ENCODE measurements around the gene IDE. TPM values are rescaled to one million over a fixed set of nuclear protein-coding genes. Genes with fewer than 3 reads are reported as not detected.
"Not testable (repeated sequence)": the region's sequence is repeated elsewhere in the genome, so short reads cannot be mapped to it uniquely, and the experiment has no call there.

IDE gene
- total and polyA plus RNA-seq, 4 experiments from 2014 or later, result 19.5 to 40.2 (median 29.2) TPM

- POLR2A ChIA-PET (ENCODE audit: partially characterized antibody), result no interaction called here
- H3K36me3 Mint-ChIP-seq, result peaks cover 43 to 59% of the 10 kb centered on the region in 2 donors
- no peaks in the 10 kb centered on the region for H3K27me3 Mint-ChIP-seq
- Histone ChIP-seq H3K27me3 (ENCODE audit: insufficient read depth, low read length) (no peaks in the 10 kb centered on the region), H3K4me3 (ENCODE audit: low read length in 2 of 2) (no peak overlapping the region), H3K4me1 (ENCODE audit: insufficient read depth, low read length) (no peaks in the 10 kb centered on the region), H3K9me3 (ENCODE audit: control insufficient read depth in 1 of 2, low read length in 2 of 2) (no peaks in the 10 kb centered on the region), H3K27ac (ENCODE audit: low read depth, low read length) (no peak overlapping the region), H3K36me3 (ENCODE audit: insufficient read depth, low read length) (peaks cover 21% of the 10 kb centered on the region)
- no peak overlapping the region for H3K4me3 Mint-ChIP-seq
- no peak for DNase-seq
- intact Hi-C loops (cut with micrococcal nuclease), result no loop called here
- CTCF ChIA-PET (ENCODE audit: partially characterized antibody), result interaction anchor here (1.1 to 1.7 kb wide), 3 partner anchors 12 to 95 kb away, joined by 3 to 5 read pairs (median 4); partner anchors contain the start of gene IDE
- no peak overlapping the region for H3K27ac Mint-ChIP-seq
- H3K9me3 Mint-ChIP-seq, result no peaks in the 10 kb centered on the region
- H3K4me1 Mint-ChIP-seq, result no peaks in the 10 kb centered on the region
Observed at GRCh38 chr10:92479547-92479946, 94.3 kb downstream of the IDE start.

GRCh38 chr10:92478536-92478935, 95.4 kb downstream of the IDE start:
- ChIA-PET CTCF (ENCODE audit: partially characterized antibody) (interaction anchor here (1.1 kb wide), 1 partner anchor 16 kb away, joined by 3 read pairs; no protein-coding TSS in a partner anchor), POLR2A (ENCODE audit: partially characterized antibody) (no interaction called here)
- no peaks in the 10 kb centered on the region for H3K9me3 Mint-ChIP-seq
- Histone ChIP-seq H3K9me3 (ENCODE audit: control insufficient read depth in 1 of 2, low read length in 2 of 2) (no peaks in the 10 kb centered on the region), H3K36me3 (ENCODE audit: insufficient read depth, low read length) (peaks cover 18% of the 10 kb centered on the region), H3K4me3 (ENCODE audit: low read length in 2 of 2) (no peak overlapping the region), H3K27ac (ENCODE audit: low read depth, low read length) (no peak overlapping the region), H3K4me1 (ENCODE audit: insufficient read depth, low read length) (no peaks in the 10 kb centered on the region), H3K27me3 (ENCODE audit: insufficient read depth, low read length) (no peaks in the 10 kb centered on the region)
- H3K27me3 Mint-ChIP-seq, result no peaks in the 10 kb centered on the region
- intact Hi-C loops (cut with micrococcal nuclease), result no loop called here
- H3K36me3 Mint-ChIP-seq, result peaks cover 46 to 55% of the 10 kb centered on the region in 2 donors
- H3K4me1 Mint-ChIP-seq, result no peaks in the 10 kb centered on the region
- no peak overlapping the region for H3K27ac Mint-ChIP-seq
- H3K4me3 Mint-ChIP-seq, result no peak overlapping the region
- DNase-seq, result no peak

GRCh38 chr10:92475357-92475868, 98.5 kb downstream of the IDE start:
- Histone ChIP-seq H3K27me3 (ENCODE audit: insufficient read depth, low read length) (no peaks in the 10 kb centered on the region), H3K27ac (ENCODE audit: low read depth, low read length) (no peak overlapping the region), H3K4me3 (ENCODE audit: low read length in 2 of 2) (no peak overlapping the region), H3K4me1 (ENCODE audit: insufficient read depth, low read length) (no peaks in the 10 kb centered on the region), H3K9me3 (ENCODE audit: control insufficient read depth in 1 of 2, low read length in 2 of 2) (no peaks in the 10 kb centered on the region), H3K36me3 (ENCODE audit: insufficient read depth, low read length) (peaks cover 14% of the 10 kb centered on the region)
- no peaks in the 10 kb centered on the region for H3K27me3 Mint-ChIP-seq
- no peak for DNase-seq
- H3K27ac Mint-ChIP-seq, result no peak overlapping the region
- POLR2A ChIA-PET (ENCODE audit: partially characterized antibody), result no interaction called here
- H3K9me3 Mint-ChIP-seq, result no peaks in the 10 kb centered on the region
- CTCF ChIA-PET (ENCODE audit: partially characterized antibody), result no interaction called here
- H3K36me3 Mint-ChIP-seq, result peaks cover 35 to 48% of the 10 kb centered on the region in 2 donors
- intact Hi-C loops (cut with micrococcal nuclease), result no loop called here
- no peaks in the 10 kb centered on the region for H3K4me1 Mint-ChIP-seq
- no peak overlapping the region for H3K4me3 Mint-ChIP-seq

GRCh38 chr10:92470026-92470425, 103.9 kb downstream of the IDE start:
- DNase-seq, result no peak
- ChIA-PET POLR2A (ENCODE audit: partially characterized antibody) (no interaction called here), CTCF (ENCODE audit: partially characterized antibody) (no interaction called here)
- no peaks in the 10 kb centered on the region for H3K9me3 ChIP-seq (ENCODE audit: control insufficient read depth in 1 of 2, low read length in 2 of 2)
- Mint-ChIP-seq H3K4me3 (no peak overlapping the region), H3K27ac (no peak overlapping the region), H3K27me3 (no peaks in the 10 kb centered on the region), H3K36me3 (peaks cover 42 to 61% of the 10 kb centered on the region in 2 donors), H3K9me3 (no peaks in the 10 kb centered on the region), H3K4me1 (no peaks in the 10 kb centered on the region)
- intact Hi-C loops (cut with micrococcal nuclease), result no loop called here
- H3K4me1 ChIP-seq (ENCODE audit: insufficient read depth, low read length), result no peaks in the 10 kb centered on the region
- no peak overlapping the region for H3K27ac ChIP-seq (ENCODE audit: low read depth, low read length)
- H3K4me3 ChIP-seq (ENCODE audit: low read length in 2 of 2), result no peak overlapping the region
- peaks cover 21% of the 10 kb centered on the region for H3K36me3 ChIP-seq (ENCODE audit: insufficient read depth, low read length)
- no peaks in the 10 kb centered on the region for H3K27me3 ChIP-seq (ENCODE audit: insufficient read depth, low read length)

- Mint-ChIP-seq H3K4me1 (no peaks in the 10 kb centered on the region), H3K27ac (no peak overlapping the region), H3K27me3 (no peaks in the 10 kb centered on the region), H3K4me3 (no peak overlapping the region), H3K9me3 (no peaks in the 10 kb centered on the region), H3K36me3 (peaks cover 49 to 72% of the 10 kb centered on the region in 2 donors)
- intact Hi-C loops (cut with micrococcal nuclease), result no loop called here
- H3K36me3 ChIP-seq (ENCODE audit: insufficient read depth, low read length), result peaks cover 26% of the 10 kb centered on the region
- H3K27ac ChIP-seq (ENCODE audit: low read depth, low read length), result no peak overlapping the region
- no peaks in the 10 kb centered on the region for H3K4me1 ChIP-seq (ENCODE audit: insufficient read depth, low read length)
- no peaks in the 10 kb centered on the region for H3K27me3 ChIP-seq (ENCODE audit: insufficient read depth, low read length)
- ChIA-PET POLR2A (ENCODE audit: partially characterized antibody) (interaction anchor here (0.5 kb wide), 1 partner anchor 10 kb away, joined by 3 read pairs; no protein-coding TSS in a partner anchor), CTCF (ENCODE audit: partially characterized antibody) (no interaction called here)
- DNase-seq, result no peak
- H3K9me3 ChIP-seq (ENCODE audit: control insufficient read depth in 1 of 2, low read length in 2 of 2), result no peaks in the 10 kb centered on the region
- H3K4me3 ChIP-seq (ENCODE audit: low read length in 2 of 2), result no peak overlapping the region
Observed at GRCh38 chr10:92464364-92464763, 109.5 kb downstream of the IDE start.

GRCh38 chr10:92463582-92463981, 110.3 kb downstream of the IDE start:
- DNase-seq, result no peak
- Mint-ChIP-seq H3K27ac (no peak overlapping the region), H3K9me3 (no peaks in the 10 kb centered on the region), H3K27me3 (no peaks in the 10 kb centered on the region), H3K4me3 (no peak overlapping the region), H3K36me3 (peaks cover 41 to 70% of the 10 kb centered on the region in 2 donors), H3K4me1 (no peaks in the 10 kb centered on the region)
- ChIA-PET CTCF (ENCODE audit: partially characterized antibody) (interaction anchor here (1.1 kb wide), 1 partner anchor 15 kb away, joined by 3 read pairs; no protein-coding TSS in a partner anchor), POLR2A (ENCODE audit: partially characterized antibody) (no interaction called here)
- H3K27ac ChIP-seq (ENCODE audit: low read depth, low read length), result no peak overlapping the region
- no peaks in the 10 kb centered on the region for H3K9me3 ChIP-seq (ENCODE audit: control insufficient read depth in 1 of 2, low read length in 2 of 2)
- no peaks in the 10 kb centered on the region for H3K4me1 ChIP-seq (ENCODE audit: insufficient read depth, low read length)
- H3K27me3 ChIP-seq (ENCODE audit: insufficient read depth, low read length), result no peaks in the 10 kb centered on the region
- H3K4me3 ChIP-seq (ENCODE audit: low read length in 2 of 2), result no peak overlapping the region
- intact Hi-C loops (cut with micrococcal nuclease), result no loop called here
- H3K36me3 ChIP-seq (ENCODE audit: insufficient read depth, low read length), result peaks cover 33% of the 10 kb centered on the region

GRCh38 chr10:92454955-92455354, 118.9 kb downstream of the IDE start:
- peaks cover 36% of the 10 kb centered on the region for H3K36me3 ChIP-seq (ENCODE audit: insufficient read depth, low read length)
- intact Hi-C loops (cut with micrococcal nuclease); H3K4me3 ChIP-seq (ENCODE audit: low read length in 2 of 2); H3K9me3 ChIP-seq (ENCODE audit: control insufficient read depth in 1 of 2, low read length in 2 of 2); H3K27ac ChIP-seq (ENCODE audit: low read depth, low read length); H3K9me3 Mint-ChIP-seq; H3K27me3 Mint-ChIP-seq; POLR2A ChIA-PET (ENCODE audit: partially characterized antibody); H3K4me3 Mint-ChIP-seq; H3K4me1 Mint-ChIP-seq; CTCF ChIA-PET (ENCODE audit: partially characterized antibody); H3K27ac Mint-ChIP-seq; DNase-seq; H3K27me3 ChIP-seq (ENCODE audit: insufficient read depth, low read length); H3K4me1 ChIP-seq (ENCODE audit: insufficient read depth, low read length): not testable (repeated sequence)
- peaks cover 38 to 69% of the 10 kb centered on the region in 2 donors for H3K36me3 Mint-ChIP-seq

Data from CD4-positive, alpha-beta memory T cell (primary cell).